CD4-positive, alpha-beta T cell treated with Interferon alpha-2 for 1 hour (primary cell): ENCODE measurements around the gene USP10.

ENCODE experiments used
- DNase-seq, 2 donors: peaks; one replicate each; pipeline ENCODE4 v3.0.0-alpha.2; 2020 to 2022

USP10 gene

DNA sequence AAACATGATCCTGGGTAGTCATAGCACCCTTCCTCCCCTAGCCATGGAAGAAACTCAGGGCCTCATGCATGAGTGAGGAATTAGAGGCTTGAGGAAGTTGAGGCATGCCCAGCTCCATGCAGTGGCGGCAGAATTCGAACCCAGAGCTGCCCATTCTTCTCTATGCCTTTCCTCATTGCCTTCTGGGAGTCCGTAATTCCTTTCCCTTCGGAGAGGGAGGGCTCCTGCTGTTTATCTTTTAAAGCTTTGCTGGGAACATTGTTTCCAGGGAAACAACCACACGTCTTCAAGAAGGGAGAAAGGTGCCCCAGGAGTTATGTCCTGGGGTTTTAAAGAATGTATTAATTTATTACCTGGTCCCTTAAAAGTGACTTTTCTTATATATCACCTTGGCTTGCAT, 128.5 kb downstream of the USP10 start:
- DNase-seq, result no peak
